Keratinocyte (primary cell): ENCODE data around the gene ATG4B. TPM values are rescaled to one million over a fixed set of nuclear protein-coding genes. Genes with fewer than 3 reads are reported as not detected.

Source experiments
- DNase-seq: peaks from one replicate; pipeline ENCODE4 v3.0.0-alpha.2; 2011; ENCODE audit warnings: low read depth, missing footprints, low spot score
- FAIRE-seq: peaks from 2 replicates; lab custom pipeline; 2011; peaks lifted over from hg19 to GRCh38; lab: Jason Lieb, UNC
- H2AFZ ChIP-seq: 2 replicates; pipeline ENCODE4 v1.6.0; 2012; ENCODE audit warnings: low read length, control low read depth, inconsistent platforms; ENCODE audit not compliant: control insufficient read depth
- H3K27ac ChIP-seq: 2 replicates; pipeline ENCODE4 v1.5.1; 2011; ENCODE audit warnings: low read length; ENCODE audit not compliant: control insufficient read depth, insufficient read depth
- H3K27me3 ChIP-seq: 3 replicates; pipeline ENCODE4 v1.6.0; 2011; ENCODE audit warnings: low read length; ENCODE audit not compliant: control insufficient read depth, insufficient read depth; ENCODE audit errors: extremely low read depth
- H3K36me3 ChIP-seq, 2 experiments: 2 replicates in 1 of 2; 3 replicates in 1 of 2; pipeline ENCODE4 v1.5.1; 2011; ENCODE audit warnings: low read length in 2 of 2, mild to moderate bottlenecking in 1 of 2; ENCODE audit not compliant: control insufficient read depth in 2 of 2, insufficient read depth in 2 of 2; ENCODE audit errors: extremely low read depth in 1 of 2
- H3K4me1 ChIP-seq: 3 replicates; pipeline ENCODE4 v1.5.1; 2011; ENCODE audit warnings: low read length; ENCODE audit not compliant: control insufficient read depth, insufficient read depth; ENCODE audit errors: extremely low read depth
- H3K4me2 ChIP-seq: 3 replicates; pipeline ENCODE4 v1.6.0; 2011; ENCODE audit warnings: low read depth, low read length; ENCODE audit not compliant: control insufficient read depth, insufficient read depth; ENCODE audit errors: extremely low read depth
- H3K4me3 ChIP-seq, 3 experiments: fragments of 200-600 bp in 1 of 3; sonication (generic) in 1 of 3; 2 replicates in 2 of 3; 3 replicates in 1 of 3; pipeline ENCODE4 v1.5.1; 2011 to 2016; ENCODE audit warnings: low read length in 3 of 3, mild to moderate bottlenecking in 3 of 3, control low read depth in 2 of 3, inconsistent platforms in 1 of 3, low read depth in 1 of 3, mixed read lengths in 1 of 3, mixed run types in 1 of 3, moderate library complexity in 1 of 3; ENCODE audit not compliant: control insufficient read depth in 2 of 3, insufficient read depth in 2 of 3; ENCODE audit errors: extremely low read depth in 1 of 3
- H3K79me2 ChIP-seq: 2 replicates; pipeline ENCODE4 v1.6.0; 2012; ENCODE audit warnings: low read length; ENCODE audit not compliant: control insufficient read depth, insufficient read depth
- H3K9ac ChIP-seq: 3 replicates; pipeline ENCODE4 v1.6.0; 2011; ENCODE audit warnings: low read length; ENCODE audit not compliant: control insufficient read depth, insufficient read depth; ENCODE audit errors: extremely low read depth
- H3K9me1 ChIP-seq: 3 replicates; pipeline ENCODE4 v1.6.0; 2011; ENCODE audit warnings: low read length; ENCODE audit not compliant: control insufficient read depth, insufficient read depth; ENCODE audit errors: extremely low read depth
- H3K9me3 ChIP-seq: 2 replicates; pipeline ENCODE4 v1.5.1; 2012; ENCODE audit warnings: low read depth, low read length; ENCODE audit not compliant: control insufficient read depth
- H4K20me1 ChIP-seq: 3 replicates; pipeline ENCODE4 v1.6.0; 2011; ENCODE audit warnings: low read length; ENCODE audit not compliant: control insufficient read depth, insufficient read depth; ENCODE audit errors: extremely low read depth
- EZH2 ChIP-seq: IDR thresholded peaks from one replicate; pipeline ENCODE4 v1.6.1; 2012; ENCODE audit warnings: inconsistent platforms, mild to moderate bottlenecking, low read length, moderate library complexity
- dilution Hi-C: fragments of 300-500 bp; cut with MboI; formaldehyde crosslinking; loops from one replicate; pipeline ENCODE4 v1.7.0; 2020; ENCODE audit warnings: low sequenced_read_pairs; ENCODE audit not compliant: extremely low pct_ligation_motif_present
- polyA plus RNA-seq, 5 experiments: library from polyadenylated mRNA; depleted of rRNA in 3 of 5; stranded (reverse) in 3 of 5; stranded (forward) in 1 of 5; unstranded in 1 of 5; fragments of >200 nt; gene quantifications; 1 replicate in 1 of 5; 2 replicates in 3 of 5; 3 replicates in 1 of 5; pipeline versions ENCODE4 v1.2.1 to v1.2.3, GENCODE V29; 2011 to 2012; ENCODE audit warnings: missing spikeins in 2 of 5, low read depth in 1 of 5, low replicate concordance in 1 of 5
- TF ChIP-seq, protein P1 (sequence below), 3 experiments: IDR thresholded peaks in 1 of 3; conservative IDR thresholded peaks in 1 of 3; optimal IDR thresholded peaks in 1 of 3; 2 replicates in 2 of 3; 3 replicates in 1 of 3; pipeline versions ENCODE3 to v1.5.1; 2011; ENCODE audit warnings: low read length in 3 of 3, mild to moderate bottlenecking in 3 of 3, moderate library complexity in 2 of 3, control low read depth in 1 of 3, inconsistent platforms in 1 of 3; ENCODE audit not compliant: insufficient read depth in 2 of 3; ENCODE audit errors: extremely low read depth in 1 of 3

The ATG4B gene
- polyA plus RNA-seq, 1 donor (not counting 4 experiments of a cell fraction or from before 2014, with no cell fraction given), result 69.0 TPM

DNA sequence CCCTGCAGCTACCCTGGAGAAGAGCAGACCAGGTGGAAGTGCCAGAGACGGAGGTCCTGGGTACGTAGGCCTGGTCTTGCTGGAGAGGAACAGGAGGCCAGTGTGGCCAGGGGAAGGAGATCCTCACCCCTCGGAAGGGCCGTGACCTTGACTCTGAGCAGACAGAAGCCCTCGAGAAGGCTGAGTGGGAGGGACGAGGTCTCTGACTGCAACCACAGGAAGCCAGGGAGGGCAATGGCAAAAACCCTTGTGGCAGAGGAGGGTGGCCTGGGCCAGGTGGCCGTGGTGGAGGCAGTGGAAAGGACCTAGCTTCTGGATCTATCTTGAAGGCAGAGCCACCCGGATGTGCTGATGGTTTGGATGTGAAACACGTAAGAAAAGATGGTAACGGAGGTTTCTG is 28.6 kb upstream of the ATG4B start:
- H3K36me3 ChIP-seq, result peaks cover 9 to 12% of the 10 kb centered on the region in 2 experiments
- H4K20me1 ChIP-seq, result no peaks in the 10 kb centered on the region
- FAIRE-seq (no peak), DNase-seq (no peak)
- no peaks in the 10 kb centered on the region for H3K27me3 ChIP-seq
- no peaks in the 10 kb centered on the region for H3K9me3 ChIP-seq
- H3K4me3 ChIP-seq, result no peak overlapping the region
- no peaks in the 10 kb centered on the region for H3K9me1 ChIP-seq
- peaks cover 20% of the 10 kb centered on the region for H3K79me2 ChIP-seq
- H3K4me1 ChIP-seq, result peaks cover 4% of the 10 kb centered on the region
- no peak overlapping the region for H3K9ac ChIP-seq
- dilution Hi-C loops, result no loop called here
- no peak overlapping the region for H3K27ac ChIP-seq
- no peak overlapping the region for H3K4me2 ChIP-seq
- no peak overlapping the region for H2AFZ ChIP-seq
- no peak for TF ChIP-seq EZH2
- TF ChIP-seq, protein P1, sequence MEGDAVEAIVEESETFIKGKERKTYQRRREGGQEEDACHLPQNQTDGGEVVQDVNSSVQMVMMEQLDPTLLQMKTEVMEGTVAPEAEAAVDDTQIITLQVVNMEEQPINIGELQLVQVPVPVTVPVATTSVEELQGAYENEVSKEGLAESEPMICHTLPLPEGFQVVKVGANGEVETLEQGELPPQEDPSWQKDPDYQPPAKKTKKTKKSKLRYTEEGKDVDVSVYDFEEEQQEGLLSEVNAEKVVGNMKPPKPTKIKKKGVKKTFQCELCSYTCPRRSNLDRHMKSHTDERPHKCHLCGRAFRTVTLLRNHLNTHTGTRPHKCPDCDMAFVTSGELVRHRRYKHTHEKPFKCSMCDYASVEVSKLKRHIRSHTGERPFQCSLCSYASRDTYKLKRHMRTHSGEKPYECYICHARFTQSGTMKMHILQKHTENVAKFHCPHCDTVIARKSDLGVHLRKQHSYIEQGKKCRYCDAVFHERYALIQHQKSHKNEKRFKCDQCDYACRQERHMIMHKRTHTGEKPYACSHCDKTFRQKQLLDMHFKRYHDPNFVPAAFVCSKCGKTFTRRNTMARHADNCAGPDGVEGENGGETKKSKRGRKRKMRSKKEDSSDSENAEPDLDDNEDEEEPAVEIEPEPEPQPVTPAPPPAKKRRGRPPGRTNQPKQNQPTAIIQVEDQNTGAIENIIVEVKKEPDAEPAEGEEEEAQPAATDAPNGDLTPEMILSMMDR (optimal IDR thresholded peaks at IDR 0.05 in 1 of 3, IDR thresholded peaks at IDR 0.05 in 1 of 3, conservative IDR thresholded peaks at IDR 0.05 in 1 of 3; ENCODE audit: extremely low read depth in 1 of 3, insufficient read depth in 2 of 3, low read length in 3 of 3), result no peak

DNA sequence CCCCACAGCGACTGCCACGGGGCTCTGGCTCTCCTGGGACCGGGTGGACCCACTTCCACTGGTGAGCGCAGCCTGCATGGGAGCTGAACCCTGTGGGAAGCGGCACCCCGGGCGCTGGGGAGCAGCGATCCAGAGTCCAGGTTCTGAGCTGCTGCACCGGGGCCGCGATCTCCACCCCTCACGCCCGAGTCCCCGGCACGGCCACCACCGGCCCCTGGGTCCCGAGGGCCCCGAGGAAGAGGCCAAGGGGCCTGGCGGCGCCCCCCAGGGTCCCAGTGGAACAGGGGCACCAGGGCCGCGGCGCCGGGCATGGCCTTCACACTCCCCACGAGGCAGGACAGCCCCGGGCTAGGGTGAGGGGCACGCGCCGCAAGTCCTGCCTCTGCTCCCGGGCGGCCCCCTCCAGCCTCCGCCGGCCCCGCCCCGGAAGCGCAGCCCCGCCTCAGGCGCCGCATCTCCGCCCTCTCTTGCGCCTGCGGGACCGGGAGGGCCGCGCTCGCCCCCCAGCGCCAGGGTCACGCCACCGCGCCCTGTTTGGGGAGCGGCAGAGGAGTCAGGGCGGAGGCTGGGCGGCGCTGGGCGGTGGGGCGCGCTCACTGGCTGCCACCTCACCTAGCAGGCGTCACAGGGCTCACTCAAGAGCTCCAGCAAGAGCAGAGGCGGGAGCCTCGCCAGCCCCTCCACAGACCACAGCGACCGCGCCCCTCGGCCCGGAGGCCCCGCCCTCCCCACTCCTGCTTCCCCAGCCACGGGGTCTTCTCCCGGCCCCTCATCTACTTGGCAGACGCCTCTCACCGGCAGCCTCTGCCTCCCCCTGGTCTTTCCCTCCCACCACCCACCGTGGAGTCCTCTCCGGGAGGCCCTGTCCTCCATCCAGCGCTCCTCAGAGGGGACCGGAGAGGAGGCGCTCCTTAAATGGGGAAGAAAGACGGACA is 27.4 kb upstream of the ATG4B start:
- peak; percentile 66 for DNase-seq
- no peak for FAIRE-seq

More for the DNA sequence above, 27.4 kb upstream of the ATG4B start:
- no peak for TF ChIP-seq EZH2
- TF ChIP-seq, protein P1 (optimal IDR thresholded peaks at IDR 0.05 in 1 of 3, IDR thresholded peaks at IDR 0.05 in 1 of 3, conservative IDR thresholded peaks at IDR 0.05 in 1 of 3; ENCODE audit: extremely low read depth in 1 of 3, insufficient read depth in 2 of 3, low read length in 3 of 3), result peak; percentile 22 to 68 (median 40)
- Histone ChIP-seq H3K27me3 (no peaks in the 10 kb centered on the region), H3K27ac (peak overlapping the region; percentile 63), H4K20me1 (no peaks in the 10 kb centered on the region), H3K9me3 (no peaks in the 10 kb centered on the region), H3K9ac (peak overlapping the region; percentile 71), H2AFZ (peak overlapping the region; percentile 51), H3K4me1 (peaks cover 4% of the 10 kb centered on the region), H3K79me2 (peaks cover 27% of the 10 kb centered on the region), H3K4me3 (peak overlapping the region; percentile 28 to 54 (median 46)), H3K36me3 (peaks cover 11 to 12% of the 10 kb centered on the region in 2 experiments), H3K9me1 (no peaks in the 10 kb centered on the region), H3K4me2 (peak overlapping the region; percentile 73)
- dilution Hi-C loops, result no loop called here
